ENCODE results near the gene FRY.

DNA sequence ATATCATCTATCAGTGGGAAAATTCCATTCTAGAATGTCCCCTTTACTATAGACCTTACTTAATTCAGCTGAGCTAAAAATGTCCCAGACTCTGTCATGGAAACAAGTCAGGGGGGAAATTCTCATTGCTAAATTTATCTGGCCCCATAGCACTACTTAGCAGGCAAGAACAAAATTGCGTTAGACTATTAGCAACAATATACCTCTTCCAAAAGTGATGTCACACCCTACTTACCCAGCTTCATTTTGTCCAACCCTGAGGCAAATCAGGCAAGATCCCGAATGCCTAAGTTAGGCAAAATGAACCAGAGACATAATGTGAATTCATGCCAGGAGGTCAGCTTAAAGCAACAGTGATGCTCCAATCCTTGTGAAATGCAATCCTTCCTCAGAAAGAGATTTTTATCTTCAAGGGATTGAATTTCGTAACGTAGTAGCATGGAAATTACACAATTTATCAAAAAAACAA, 93.7 kb downstream of the FRY start:
- TF ChIP-seq, protein P1, sequence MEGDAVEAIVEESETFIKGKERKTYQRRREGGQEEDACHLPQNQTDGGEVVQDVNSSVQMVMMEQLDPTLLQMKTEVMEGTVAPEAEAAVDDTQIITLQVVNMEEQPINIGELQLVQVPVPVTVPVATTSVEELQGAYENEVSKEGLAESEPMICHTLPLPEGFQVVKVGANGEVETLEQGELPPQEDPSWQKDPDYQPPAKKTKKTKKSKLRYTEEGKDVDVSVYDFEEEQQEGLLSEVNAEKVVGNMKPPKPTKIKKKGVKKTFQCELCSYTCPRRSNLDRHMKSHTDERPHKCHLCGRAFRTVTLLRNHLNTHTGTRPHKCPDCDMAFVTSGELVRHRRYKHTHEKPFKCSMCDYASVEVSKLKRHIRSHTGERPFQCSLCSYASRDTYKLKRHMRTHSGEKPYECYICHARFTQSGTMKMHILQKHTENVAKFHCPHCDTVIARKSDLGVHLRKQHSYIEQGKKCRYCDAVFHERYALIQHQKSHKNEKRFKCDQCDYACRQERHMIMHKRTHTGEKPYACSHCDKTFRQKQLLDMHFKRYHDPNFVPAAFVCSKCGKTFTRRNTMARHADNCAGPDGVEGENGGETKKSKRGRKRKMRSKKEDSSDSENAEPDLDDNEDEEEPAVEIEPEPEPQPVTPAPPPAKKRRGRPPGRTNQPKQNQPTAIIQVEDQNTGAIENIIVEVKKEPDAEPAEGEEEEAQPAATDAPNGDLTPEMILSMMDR (IDR thresholded peaks at IDR 0.05), result no peak
- TF ChIP-seq SP1 (CRISPR knock-in tag; conservative IDR thresholded peaks at IDR 0.05), result no peak
- TF ChIP-seq, protein P2, sequence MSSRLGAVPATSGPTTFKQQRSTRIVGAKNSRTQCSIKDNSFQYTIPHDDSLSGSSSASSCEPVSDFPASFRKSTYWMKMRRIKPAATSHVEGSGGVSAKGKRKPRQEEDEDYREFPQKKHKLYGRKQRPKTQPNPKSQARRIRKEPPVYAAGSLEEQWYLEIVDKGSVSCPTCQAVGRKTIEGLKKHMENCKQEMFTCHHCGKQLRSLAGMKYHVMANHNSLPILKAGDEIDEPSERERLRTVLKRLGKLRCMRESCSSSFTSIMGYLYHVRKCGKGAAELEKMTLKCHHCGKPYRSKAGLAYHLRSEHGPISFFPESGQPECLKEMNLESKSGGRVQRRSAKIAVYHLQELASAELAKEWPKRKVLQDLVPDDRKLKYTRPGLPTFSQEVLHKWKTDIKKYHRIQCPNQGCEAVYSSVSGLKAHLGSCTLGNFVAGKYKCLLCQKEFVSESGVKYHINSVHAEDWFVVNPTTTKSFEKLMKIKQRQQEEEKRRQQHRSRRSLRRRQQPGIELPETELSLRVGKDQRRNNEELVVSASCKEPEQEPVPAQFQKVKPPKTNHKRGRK (CRISPR knock-in tag; IDR thresholded peaks at IDR 0.05; ENCODE audit: borderline replicate concordance), result no peak
- TF ChIP-seq, protein P3, sequence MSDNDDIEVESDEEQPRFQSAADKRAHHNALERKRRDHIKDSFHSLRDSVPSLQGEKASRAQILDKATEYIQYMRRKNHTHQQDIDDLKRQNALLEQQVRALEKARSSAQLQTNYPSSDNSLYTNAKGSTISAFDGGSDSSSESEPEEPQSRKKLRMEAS (CRISPR knock-in tag; IDR thresholded peaks at IDR 0.05), result no peak
- TF ChIP-seq ETV6 (CRISPR knock-in tag; IDR thresholded peaks at IDR 0.05), result no peak

Data from WTC11 (cell line).